Stimulated activated naive CD4-positive, alpha-beta T cell treated with Interleukin-2 at 50 U/mL for 16 hours (primary cell): ENCODE data around the gene ADAMTS18.

Source experiments
- DNase-seq: peaks from one replicate; lab custom pipeline; 2025; lab: John Stamatoyannopoulos, UW

The ADAMTS18 gene

DNA sequence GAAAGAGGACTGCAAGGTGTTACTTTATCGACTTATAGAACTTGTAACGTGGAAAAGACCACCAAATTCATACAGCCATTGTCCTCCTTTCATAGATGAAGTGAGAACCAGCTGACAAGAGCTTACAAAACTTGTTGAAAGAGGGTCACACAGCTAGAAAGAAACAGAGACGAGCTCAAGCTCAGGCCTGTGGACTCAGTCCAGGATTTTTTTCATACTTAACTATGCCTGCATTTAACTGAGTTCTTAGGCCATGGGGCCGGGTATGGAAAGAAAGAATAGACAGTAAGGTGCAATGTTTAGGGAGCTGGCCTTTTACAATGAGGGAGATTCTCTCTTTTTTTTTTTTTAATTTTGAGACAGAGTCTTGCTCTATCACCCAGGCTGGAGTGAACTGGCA is 106.1 kb downstream of the ADAMTS18 start:
- no peak for DNase-seq

DNA sequence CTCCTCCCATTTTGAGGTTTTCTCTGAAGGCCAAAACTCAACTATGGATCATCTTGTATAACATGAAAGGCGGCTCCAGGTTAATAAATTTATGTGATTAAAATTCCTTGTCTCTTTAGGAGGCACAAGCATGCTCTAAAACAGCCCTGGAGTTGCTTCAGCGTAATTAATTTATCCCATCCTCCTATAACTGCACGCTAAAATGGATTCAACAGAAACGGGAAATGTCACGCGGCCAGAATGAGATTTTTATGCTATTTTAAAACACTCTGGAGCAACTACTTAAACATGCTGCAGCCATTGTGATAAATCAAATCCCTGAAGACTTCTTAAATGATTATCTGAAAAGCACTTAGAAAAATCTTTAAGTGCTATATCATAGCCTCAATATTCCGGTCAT is 106.6 kb downstream of the ADAMTS18 start:
- DNase-seq = no peak

GRCh38 chr16:77327717-77328116 is 107.1 kb downstream of the ADAMTS18 start:
- no peak for DNase-seq

DNA sequence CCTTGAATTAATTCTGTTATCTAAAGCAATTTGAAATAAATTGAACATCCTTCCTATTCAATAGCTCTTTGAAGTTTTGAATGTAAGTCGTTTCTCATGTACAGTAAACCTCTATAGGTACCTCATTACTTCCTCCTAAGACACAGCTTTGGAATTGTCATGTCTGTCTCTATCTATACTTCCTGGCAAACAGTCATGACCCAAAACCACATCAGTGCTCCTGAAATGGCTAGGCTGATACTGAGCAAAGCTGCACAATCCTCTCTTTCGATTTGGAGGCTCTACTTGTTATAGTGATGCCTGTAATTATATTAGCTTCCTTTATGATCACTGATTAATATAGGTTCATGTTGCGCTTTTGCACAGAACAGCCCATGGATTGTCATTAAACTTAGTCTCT is 110.1 kb downstream of the ADAMTS18 start:
- DNase-seq = no peak

DNA sequence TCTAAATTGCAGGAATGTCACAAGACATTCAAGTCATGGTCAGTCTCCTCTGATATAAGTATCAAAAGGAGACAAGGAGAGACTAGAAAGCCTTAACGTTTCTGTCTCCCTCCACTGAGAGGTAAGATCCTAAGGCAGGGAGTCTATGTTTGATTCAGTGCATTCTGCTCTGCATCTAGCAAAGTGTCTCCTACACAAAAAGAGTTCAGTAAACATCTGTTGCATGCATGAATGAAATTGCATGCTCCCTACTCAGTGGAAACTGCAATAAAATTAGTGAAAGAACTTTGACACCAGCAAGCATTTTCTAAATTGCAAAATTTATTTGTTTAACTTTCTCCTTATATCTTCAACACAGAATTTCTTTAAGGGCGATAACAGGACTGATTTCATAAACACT is 111.1 kb downstream of the ADAMTS18 start:
- no peak for DNase-seq

- no peak for DNase-seq
Observed at GRCh38 chr16:77322757-77323156, 112.1 kb downstream of the ADAMTS18 start.

- DNase-seq = no peak
Observed at GRCh38 chr16:77317059-77317458, 117.8 kb downstream of the ADAMTS18 start.

DNA sequence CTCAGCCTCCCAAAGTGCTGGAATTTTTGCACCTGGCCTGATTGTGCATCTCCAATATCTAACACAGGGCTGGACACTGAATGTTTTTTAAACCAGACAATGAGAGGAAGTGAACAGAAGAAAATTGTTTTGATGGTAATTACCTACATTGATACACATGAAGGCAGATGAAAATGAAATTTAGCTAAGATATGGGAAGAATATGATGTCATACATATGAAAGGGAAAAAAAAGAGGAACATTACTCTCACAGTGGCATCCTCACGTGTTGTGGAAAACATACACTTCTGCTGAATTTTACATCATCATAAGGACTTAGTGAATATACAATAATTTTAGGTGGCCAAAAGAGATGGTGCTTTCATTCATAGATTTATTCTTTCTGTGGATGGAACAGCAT is 124.0 kb downstream of the ADAMTS18 start:
- DNase-seq = no peak

DNA sequence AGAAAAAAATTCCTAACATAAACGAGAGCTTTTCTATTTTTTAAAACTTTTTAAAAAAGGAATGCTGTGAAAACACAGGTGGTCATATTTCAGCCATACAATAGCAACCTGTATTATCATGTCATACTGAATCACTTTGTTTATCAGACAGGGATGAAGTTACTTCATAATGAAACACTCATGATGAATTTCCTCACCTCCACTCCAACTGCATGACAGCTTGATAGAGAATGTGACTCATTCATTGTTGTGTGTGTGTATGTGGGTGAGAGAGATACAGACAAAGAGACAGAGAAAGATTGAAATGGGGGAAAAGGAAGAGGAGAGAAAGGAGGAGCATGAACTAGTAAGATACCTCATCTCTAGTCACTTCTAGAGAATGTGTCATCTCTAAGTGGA is 126.7 kb downstream of the ADAMTS18 start:
- DNase-seq = no peak

GRCh38 chr16:77307426-77308162 is 127.2 kb downstream of the ADAMTS18 start:
- no peak for DNase-seq

DNA sequence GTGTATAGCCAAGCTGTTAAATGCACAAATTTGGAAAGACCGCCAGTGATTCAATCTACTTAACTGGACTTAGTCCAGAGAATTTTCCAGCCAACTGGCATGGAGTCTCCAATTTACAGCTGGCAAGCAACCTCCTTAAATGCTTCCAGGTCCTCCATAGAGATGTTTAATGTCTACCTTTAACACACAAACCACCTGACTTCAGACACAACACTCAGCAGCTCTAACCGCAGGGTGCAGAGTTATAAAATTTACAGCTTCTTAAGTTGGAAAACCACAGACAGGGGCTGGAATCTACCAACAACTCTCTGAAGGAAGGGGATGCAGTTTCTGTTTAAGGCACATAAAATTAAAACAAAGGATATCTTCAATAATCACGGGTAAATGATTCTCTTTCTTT is 128.8 kb downstream of the ADAMTS18 start:
- no peak for DNase-seq

DNA sequence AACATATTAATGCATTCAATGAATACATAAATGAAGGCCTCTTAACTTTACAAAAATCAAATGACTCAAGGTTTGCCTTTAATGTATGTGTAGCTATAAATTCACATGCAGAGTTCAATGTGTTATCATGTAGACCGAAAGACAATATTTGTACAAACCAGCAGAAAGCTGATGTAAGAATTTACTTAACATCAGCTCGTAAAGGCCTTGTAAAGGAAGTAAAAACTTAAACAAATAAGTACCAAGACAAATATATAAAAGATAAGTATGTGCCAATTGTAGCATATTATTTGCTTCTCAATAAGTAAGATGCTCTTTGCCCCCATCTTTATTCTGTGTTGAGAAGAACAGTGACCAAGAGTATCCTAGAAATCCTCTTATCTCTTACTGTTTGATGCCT is 130.0 kb downstream of the ADAMTS18 start:
- no peak for DNase-seq

- no peak for DNase-seq
Observed at GRCh38 chr16:77304134-77304533, 130.7 kb downstream of the ADAMTS18 start.

DNA sequence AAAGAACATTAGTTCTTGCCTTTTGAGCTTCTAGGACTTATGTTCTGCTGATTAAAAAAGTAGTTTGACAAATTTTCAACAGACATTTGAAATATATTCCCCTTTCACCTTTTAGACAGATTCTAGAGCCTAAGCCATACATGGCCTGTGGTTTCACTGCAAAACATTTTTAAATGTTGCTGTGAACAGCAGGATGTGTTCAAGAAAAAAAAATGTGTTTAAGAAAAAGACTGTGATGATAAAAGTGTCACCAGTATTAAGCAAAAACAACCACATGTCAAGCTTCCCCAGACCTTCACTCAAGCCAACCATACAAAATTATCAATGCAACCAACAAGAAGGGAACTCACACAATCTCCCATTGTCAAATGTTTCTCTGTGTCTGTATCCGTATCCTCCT is 132.2 kb downstream of the ADAMTS18 start:
- DNase-seq = no peak

GRCh38 chr16:77302249-77302648 is 132.6 kb downstream of the ADAMTS18 start:
- DNase-seq = no peak

- no peak for DNase-seq
Observed at GRCh38 chr16:77300256-77300655, 134.6 kb downstream of the ADAMTS18 start.

GRCh38 chr16:77299395-77299794 is 135.4 kb downstream of the ADAMTS18 start:
- DNase-seq = no peak

- DNase-seq = no peak
Observed at GRCh38 chr16:77298418-77299360, 136.1 kb downstream of the ADAMTS18 start.

DNA sequence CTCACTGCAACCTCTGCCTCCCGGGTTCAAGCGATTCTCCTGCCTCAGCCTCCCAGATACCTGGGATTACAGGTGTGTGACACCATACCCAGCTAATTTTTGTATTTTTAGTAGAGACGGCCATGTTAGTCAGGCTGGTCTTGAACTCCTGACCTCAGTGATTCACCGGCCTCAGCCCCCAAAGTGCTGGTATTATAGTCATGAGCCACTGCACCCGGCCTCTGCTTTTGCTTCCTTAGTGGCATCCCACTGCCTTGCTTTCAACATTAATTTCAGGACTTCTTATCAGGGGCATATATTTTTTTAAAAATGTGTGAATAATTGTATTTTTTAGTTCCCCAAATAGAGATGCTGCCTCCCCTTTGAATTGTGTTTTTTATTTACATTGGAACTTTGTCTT is 136.8 kb downstream of the ADAMTS18 start:
- no peak for DNase-seq

GRCh38 chr16:77295896-77296295 is 138.9 kb downstream of the ADAMTS18 start:
- no peak for DNase-seq

DNA sequence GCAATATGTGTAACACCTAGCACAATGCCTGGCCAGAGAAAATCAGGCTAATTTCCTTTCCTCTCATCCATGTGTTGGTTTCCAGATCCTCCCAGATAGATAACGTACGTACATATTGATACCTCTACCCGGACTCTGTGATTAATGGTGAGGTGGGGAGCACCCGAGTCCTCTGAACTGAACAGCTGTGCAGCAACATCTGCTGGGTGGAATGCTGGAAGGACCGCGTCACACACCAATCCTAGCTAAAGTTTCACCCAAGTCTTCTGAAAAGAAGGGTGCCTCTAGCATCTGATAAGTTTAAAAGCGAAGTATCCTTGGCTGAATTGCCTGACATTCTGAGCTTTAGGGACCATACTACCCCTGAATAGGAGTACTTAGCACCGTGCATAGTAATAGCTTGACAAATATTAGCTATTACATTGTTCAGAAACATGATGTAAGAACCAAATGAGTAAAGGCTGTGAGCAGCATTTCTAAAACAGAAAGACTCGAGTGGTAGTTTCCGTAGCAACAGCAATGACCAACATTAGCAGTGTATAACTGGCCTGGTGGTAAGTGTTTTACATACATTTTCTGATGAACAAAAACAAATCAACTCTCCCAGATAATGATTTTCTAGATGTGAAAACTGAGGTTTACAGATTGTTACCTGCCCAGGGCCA is 144.3 kb downstream of the ADAMTS18 start:
- no peak for DNase-seq

- DNase-seq = no peak
Observed at GRCh38 chr16:77289331-77289809, 145.5 kb downstream of the ADAMTS18 start.

- DNase-seq = no peak
Observed at GRCh38 chr16:77288222-77288621, 146.6 kb downstream of the ADAMTS18 start.
